A549 (cell line): Measurements from ENCODE around the gene SLITRK4. TPM values are rescaled to one million over a fixed set of nuclear protein-coding genes. Genes with fewer than 3 reads are reported as not detected.
A peak's percentile ranks its signal among the peaks of the same experiment; 100 is the strongest.

Experiments
- ATAC-seq, 2 experiments: fragments of 200-7000 bp in 1 of 2; fragments of >200 bp in 1 of 2; cut with Nextera tagmentation in 1 of 2; cut with Tn5 transposase in 1 of 2; 3 replicates each; pipeline versions ENCODE4 v1.8.0 to v1.9.1; 2018 to 2020; ENCODE audit warnings: mild to moderate bottlenecking in 1 of 2, moderate library complexity in 1 of 2
- CTCF ChIA-PET: fragments of 300-600 bp; sonication (Branson Sonifier 250); formaldehyde crosslinking; extraction: SDS; loops from one replicate; lab custom pipeline; 2021; ENCODE audit warnings: antibody characterized with exemption, inconsistent platforms; lab: Yijun Ruan, JAX
- POLR2A ChIA-PET: fragments of 350-600 bp; formaldehyde crosslinking; extraction: SDS; loops from one replicate; lab custom pipeline; 2021; ENCODE audit warnings: antibody characterized with exemption, inconsistent platforms; lab: Yijun Ruan, JAX
- DNase-seq, 2 experiments: peaks; one replicate each; pipeline versions ENCODE4 v3.0.0 to v3.0.0-alpha.2; 2011 to 2016; ENCODE audit warnings: low read depth in 1 of 2, low spot score in 1 of 2
- FAIRE-seq: peaks from 2 replicates; lab custom pipeline; 2011; peaks lifted over from hg19 to GRCh38; lab: Jason Lieb, UNC
- H3K27ac ChIP-seq, 2 experiments: fragments of >200 bp; sonication (Bioruptor Twin); formaldehyde crosslinking; 3 replicates each; pipeline ENCODE4 v1.5.1; 2016 to 2017
- H3K4me1 ChIP-seq: fragments of >200 bp; sonication (Bioruptor Twin); formaldehyde crosslinking; 3 replicates; pipeline ENCODE4 v1.6.1; 2016
- H3K4me2 ChIP-seq: fragments of >200 bp; sonication (Bioruptor Twin); formaldehyde crosslinking; 3 replicates; pipeline ENCODE4 v1.6.1; 2016
- H3K4me3 ChIP-seq: fragments of >200 bp; sonication (Bioruptor Twin); formaldehyde crosslinking; 3 replicates; pipeline ENCODE4 v1.5.1; 2016
- H3K9me3 ChIP-seq: fragments of >200 bp; sonication (Bioruptor Twin); formaldehyde crosslinking; 3 replicates; pipeline ENCODE4 v1.6.1; 2016
- BHLHE40 ChIP-seq: IDR thresholded peaks from 2 replicates; pipeline ENCODE4 v1.6.1; 2012; ENCODE audit warnings: low read depth, low read length, inconsistent platforms
- CEBPB ChIP-seq, 2 experiments: fragments of >200 bp in 1 of 2; sonication (Bioruptor Twin) in 1 of 2; formaldehyde crosslinking in 1 of 2; IDR thresholded peaks; 2 replicates each; pipeline ENCODE4 v1.6.1; 2012 to 2016
- CHD4 ChIP-seq: fragments of 200-600 bp; sonication (generic); IDR thresholded peaks from 2 replicates; pipeline ENCODE4 v1.6.1; 2016; ENCODE audit warnings: antibody characterized with exemption, mild to moderate bottlenecking, borderline replicate concordance
- FOSL2 ChIP-seq, 2 experiments: fragments of 450-650 bp in 1 of 2; fragments of >200 bp in 1 of 2; sonication (Bioruptor Twin) in 1 of 2; formaldehyde crosslinking; IDR thresholded peaks; 2 replicates each; pipeline versions ENCODE4 v1.5.0 to v1.6.1; 2016 to 2020; ENCODE audit warnings: mild to moderate bottlenecking in 1 of 2, moderate library complexity in 1 of 2
- GATA3 ChIP-seq: IDR thresholded peaks from 2 replicates; pipeline ENCODE4 v1.6.1; 2012; ENCODE audit warnings: borderline replicate concordance
- MAFK ChIP-seq: fragments of 450-650 bp; IDR thresholded peaks from 2 replicates; pipeline ENCODE4 v1.6.1; 2014; ENCODE audit not compliant: partially characterized antibody
- NPAS2 ChIP-seq: fragments of 250-450 bp; sonication (Bioruptor Pico); IDR thresholded peaks from 2 replicates; pipeline ENCODE4 v1.8.0; 2022; ENCODE audit warnings: mild to moderate bottlenecking, moderate library complexity, borderline replicate concordance
- PHF8 ChIP-seq: fragments of 200-600 bp; sonication (generic); IDR thresholded peaks from 2 replicates; pipeline ENCODE4 v1.6.1; 2016; ENCODE audit warnings: low read depth, mild to moderate bottlenecking, antibody characterized with exemption, moderate library complexity, borderline replicate concordance
- POLR2A ChIP-seq: IDR thresholded peaks from 2 replicates; pipeline ENCODE4 v1.6.1; 2012; ENCODE audit warnings: mild to moderate bottlenecking, low read length
- POLR2AphosphoS2 ChIP-seq: conservative IDR thresholded peaks from 2 replicates; pipeline ENCODE4 v1.6.1; 2012; ENCODE audit warnings: low read length, improper control_type of control experiment, inconsistent platforms
- RAD21 ChIP-seq, 2 experiments: fragments of >200 bp in 1 of 2; sonication (Bioruptor Twin) in 1 of 2; formaldehyde crosslinking in 1 of 2; IDR thresholded peaks in 1 of 2; conservative IDR thresholded peaks in 1 of 2; 2 replicates in 1 of 2; 3 replicates in 1 of 2; pipeline ENCODE4 v1.6.1; 2012 to 2018; ENCODE audit warnings: inconsistent platforms in 1 of 2
- RCOR1 ChIP-seq: fragments of 150-350 bp; IDR thresholded peaks from 2 replicates; pipeline ENCODE4 v1.6.1; 2014; ENCODE audit warnings: antibody characterized with exemption, low read length, low read depth
- SMC3 ChIP-seq: fragments of >200 bp; sonication (Bioruptor Twin); formaldehyde crosslinking; IDR thresholded peaks from 3 replicates; pipeline ENCODE4 v1.6.1; 2018; ENCODE audit warnings: inconsistent platforms
- SREBF2 ChIP-seq: fragments of 450-650 bp; IDR thresholded peaks from 2 replicates; pipeline ENCODE4 v1.6.1; 2014; ENCODE audit warnings: mild to moderate bottlenecking, moderate library complexity
- ZC3H11A ChIP-seq: fragments of 450-650 bp; IDR thresholded peaks from 2 replicates; pipeline ENCODE4 v1.6.1; 2014; ENCODE audit warnings: antibody characterized with exemption, mild to moderate bottlenecking
- ZSCAN20 ChIP-seq: fragments of 250-450 bp; sonication (Bioruptor Pico); IDR thresholded peaks from 2 replicates; pipeline ENCODE4 v1.8.0; 2022; ENCODE audit warnings: mild to moderate bottlenecking, moderate library complexity
- WGBS: methylation state at CpG from one replicate; pipeline ENCODE4 v1.1.6; 2017; ENCODE audit errors: missing lambda C conversion rate; 5-methylcytosine and 5-hydroxymethylcytosine counted together
- polyA plus RNA-seq, 4 experiments: library from polyadenylated mRNA; depleted of rRNA in 3 of 4; stranded (reverse); fragments of >200 nt; fragmentation: RNase III in 1 of 4; extraction: RNeasy Plus Mini Kit Qiagen cat#74134 plus additional on column Dnase treatment in 1 of 4; gene quantifications; 2 replicates in 3 of 4; 3 replicates in 1 of 4; pipeline ENCODE4 v1.2.3, GENCODE V29; 2011 to 2017
- TF ChIP-seq, protein P1 (sequence below): fragments of 250-450 bp; sonication (Bioruptor Pico); IDR thresholded peaks from 2 replicates; pipeline ENCODE4 v1.5.0; 2021; ENCODE audit warnings: mild to moderate bottlenecking, moderate library complexity, borderline replicate concordance
- TF ChIP-seq, protein P2 (sequence below): fragments of 450-650 bp; IDR thresholded peaks from 2 replicates; pipeline ENCODE4 v1.6.1; 2014; ENCODE audit warnings: antibody characterized with exemption
- TF ChIP-seq, protein P3 (sequence below): IDR thresholded peaks from 2 replicates; pipeline ENCODE4 v1.6.1; 2012
- TF ChIP-seq, protein P4 (sequence below): fragments of >200 bp; sonication (Bioruptor Twin); formaldehyde crosslinking; IDR thresholded peaks from 3 replicates; pipeline ENCODE4 v1.5.1; 2016

SLITRK4 gene
- polyA plus RNA-seq, 2 of the 4 experiments (the other 2 are of a cell fraction) = 0.03 TPM; not detected in 1

DNA sequence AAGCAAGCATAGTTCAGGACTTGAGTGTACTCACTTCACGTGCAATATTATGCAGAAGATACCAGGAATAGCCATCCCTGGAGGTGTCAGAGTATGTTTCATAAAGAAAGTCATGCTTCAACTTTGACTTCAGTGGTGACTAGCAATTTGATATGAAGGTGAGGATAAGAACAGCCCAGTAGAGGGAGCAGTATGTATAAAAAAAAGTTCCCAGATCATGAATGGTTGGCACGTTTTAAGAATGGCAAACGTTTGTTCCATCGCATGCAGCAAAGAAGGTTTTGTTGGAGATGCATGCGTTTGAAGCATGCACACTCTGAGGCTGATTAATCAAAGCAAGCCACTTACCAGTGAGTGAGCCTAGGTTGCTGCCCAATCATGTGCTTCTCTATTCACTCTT, 33.5 kb upstream of the SLITRK4 start (continued):
- TF ChIP-seq, protein P1, sequence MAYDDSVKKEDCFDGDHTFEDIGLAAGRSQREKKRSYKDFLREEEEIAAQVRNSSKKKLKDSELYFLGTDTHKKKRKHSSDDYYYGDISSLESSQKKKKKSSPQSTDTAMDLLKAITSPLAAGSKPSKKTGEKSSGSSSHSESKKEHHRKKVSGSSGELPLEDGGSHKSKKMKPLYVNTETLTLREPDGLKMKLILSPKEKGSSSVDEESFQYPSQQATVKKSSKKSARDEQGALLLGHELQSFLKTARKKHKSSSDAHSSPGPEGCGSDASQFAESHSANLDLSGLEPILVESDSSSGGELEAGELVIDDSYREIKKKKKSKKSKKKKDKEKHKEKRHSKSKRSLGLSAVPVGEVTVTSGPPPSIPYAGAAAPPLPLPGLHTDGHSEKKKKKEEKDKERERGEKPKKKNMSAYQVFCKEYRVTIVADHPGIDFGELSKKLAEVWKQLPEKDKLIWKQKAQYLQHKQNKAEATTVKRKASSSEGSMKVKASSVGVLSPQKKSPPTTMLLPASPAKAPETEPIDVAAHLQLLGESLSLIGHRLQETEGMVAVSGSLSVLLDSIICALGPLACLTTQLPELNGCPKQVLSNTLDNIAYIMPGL (CRISPR knock-in tag) = no peak
- TF ChIP-seq CEBPB (IDR thresholded peaks at IDR 0.05) (no peak), ZSCAN20 (CRISPR knock-in tag) (no peak), CHD4 (no peak)
- TF ChIP-seq, protein P2, sequence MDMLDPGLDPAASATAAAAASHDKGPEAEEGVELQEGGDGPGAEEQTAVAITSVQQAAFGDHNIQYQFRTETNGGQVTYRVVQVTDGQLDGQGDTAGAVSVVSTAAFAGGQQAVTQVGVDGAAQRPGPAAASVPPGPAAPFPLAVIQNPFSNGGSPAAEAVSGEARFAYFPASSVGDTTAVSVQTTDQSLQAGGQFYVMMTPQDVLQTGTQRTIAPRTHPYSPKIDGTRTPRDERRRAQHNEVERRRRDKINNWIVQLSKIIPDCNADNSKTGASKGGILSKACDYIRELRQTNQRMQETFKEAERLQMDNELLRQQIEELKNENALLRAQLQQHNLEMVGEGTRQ = no peak

DNA sequence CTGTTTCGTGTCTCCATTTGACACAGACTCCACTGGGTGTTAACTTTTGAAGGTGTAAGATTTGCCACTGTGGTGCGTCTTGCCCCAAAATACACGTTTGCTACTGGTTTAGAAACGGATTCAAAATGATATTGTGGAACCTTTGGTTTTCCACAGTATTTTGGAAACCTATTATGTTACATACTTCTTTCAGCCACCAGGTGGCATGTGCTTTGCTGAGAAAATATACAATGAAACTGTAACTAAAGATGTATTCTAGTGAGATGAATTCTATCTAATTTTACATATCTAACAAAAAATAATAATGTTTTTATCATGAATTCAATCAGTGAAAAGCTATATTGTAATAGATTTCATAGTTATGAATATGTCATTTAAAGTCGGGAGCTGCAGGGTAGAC, 28.4 kb upstream of the SLITRK4 start:
- ATAC-seq = no peak
- FAIRE-seq = peak; percentile 88
- ChIA-PET CTCF (no interaction called here), POLR2A (no interaction called here)
- H3K4me1 ChIP-seq = no peaks in the 10 kb centered on the region
- 15% methylated on average over 5 of the region's 5 CpGs for WGBS
- peak; percentile 1 to 7 for DNase-seq
- H3K4me3 ChIP-seq = no peak overlapping the region
- TF ChIP-seq, protein P3, sequence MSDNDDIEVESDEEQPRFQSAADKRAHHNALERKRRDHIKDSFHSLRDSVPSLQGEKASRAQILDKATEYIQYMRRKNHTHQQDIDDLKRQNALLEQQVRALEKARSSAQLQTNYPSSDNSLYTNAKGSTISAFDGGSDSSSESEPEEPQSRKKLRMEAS = no peak
- TF ChIP-seq SREBF2 (no peak), RAD21 (conservative IDR thresholded peaks at IDR 0.05 in 1 of 2, IDR thresholded peaks at IDR 0.05 in 1 of 2) (peak; percentile 6 to 13; a peak in 1 of 5 replicates), POLR2AphosphoS2 (no peak), POLR2A (no peak), GATA3 (no peak), RCOR1 (no peak), FOSL2 (IDR thresholded peaks at IDR 0.05) (no peak), FOSL2 (CRISPR knock-in tag; IDR thresholded peaks at IDR 0.05) (no peak), SMC3 (peak; percentile 26; the same call in 2 of the 3 replicates)
- TF ChIP-seq, protein P4, sequence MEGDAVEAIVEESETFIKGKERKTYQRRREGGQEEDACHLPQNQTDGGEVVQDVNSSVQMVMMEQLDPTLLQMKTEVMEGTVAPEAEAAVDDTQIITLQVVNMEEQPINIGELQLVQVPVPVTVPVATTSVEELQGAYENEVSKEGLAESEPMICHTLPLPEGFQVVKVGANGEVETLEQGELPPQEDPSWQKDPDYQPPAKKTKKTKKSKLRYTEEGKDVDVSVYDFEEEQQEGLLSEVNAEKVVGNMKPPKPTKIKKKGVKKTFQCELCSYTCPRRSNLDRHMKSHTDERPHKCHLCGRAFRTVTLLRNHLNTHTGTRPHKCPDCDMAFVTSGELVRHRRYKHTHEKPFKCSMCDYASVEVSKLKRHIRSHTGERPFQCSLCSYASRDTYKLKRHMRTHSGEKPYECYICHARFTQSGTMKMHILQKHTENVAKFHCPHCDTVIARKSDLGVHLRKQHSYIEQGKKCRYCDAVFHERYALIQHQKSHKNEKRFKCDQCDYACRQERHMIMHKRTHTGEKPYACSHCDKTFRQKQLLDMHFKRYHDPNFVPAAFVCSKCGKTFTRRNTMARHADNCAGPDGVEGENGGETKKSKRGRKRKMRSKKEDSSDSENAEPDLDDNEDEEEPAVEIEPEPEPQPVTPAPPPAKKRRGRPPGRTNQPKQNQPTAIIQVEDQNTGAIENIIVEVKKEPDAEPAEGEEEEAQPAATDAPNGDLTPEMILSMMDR = peak; percentile 34; the same call in 1 of the 3 replicates
- no peak overlapping the region for H3K27ac ChIP-seq
- no peaks in the 10 kb centered on the region for H3K9me3 ChIP-seq
- no peak overlapping the region for H3K4me2 ChIP-seq

DNA sequence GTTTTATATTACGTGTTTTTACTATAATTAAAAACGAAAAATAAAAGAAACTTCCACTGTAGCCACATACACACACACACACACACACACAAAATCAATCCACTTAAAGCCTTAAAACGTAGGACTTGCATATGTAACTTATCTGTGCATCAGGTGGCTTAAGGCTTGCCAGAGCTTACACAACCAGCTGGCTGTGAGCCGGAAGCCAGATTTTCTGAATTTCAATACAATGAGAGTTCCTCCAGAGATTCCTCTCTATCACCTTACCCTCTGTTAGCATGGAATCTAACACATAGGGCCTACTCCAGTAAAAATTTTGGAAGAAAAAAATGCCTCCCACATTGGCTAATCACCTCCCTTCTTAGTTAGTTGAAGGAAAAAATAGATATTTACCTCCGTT, 27.9 kb upstream of the SLITRK4 start:
- DNase-seq = no peak
- Histone ChIP-seq H3K9me3 (no peaks in the 10 kb centered on the region), H3K4me3 (no peak overlapping the region), H3K27ac (no peak overlapping the region), H3K4me2 (no peak overlapping the region), H3K4me1 (no peaks in the 10 kb centered on the region)
- ChIA-PET POLR2A (no interaction called here), CTCF (no interaction called here)
- WGBS = 17% methylated on average over 5 of the region's 5 CpGs
- no peak for FAIRE-seq
- no peak for TF ChIP-seq NPAS2 (CRISPR knock-in tag)
- ATAC-seq = no peak

DNA sequence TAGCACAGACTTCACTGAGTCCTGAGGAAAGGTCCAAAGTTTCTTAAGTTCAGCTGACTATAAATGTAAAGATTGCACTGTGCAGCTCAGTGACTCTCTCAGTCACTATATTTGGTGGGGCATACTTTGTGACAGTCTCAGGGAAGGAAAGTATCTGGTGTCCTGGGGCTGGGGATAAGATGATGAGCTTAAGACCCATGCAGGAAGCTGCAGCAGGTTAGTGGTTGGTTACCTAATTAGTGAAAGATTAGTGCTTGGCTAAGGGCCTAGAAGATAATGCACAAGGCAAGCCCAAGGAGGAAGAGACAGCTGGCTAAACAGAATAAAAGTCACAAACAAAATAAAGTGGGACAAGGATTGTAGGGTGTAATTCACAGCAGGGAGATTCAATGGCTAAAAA, 25.4 kb upstream of the SLITRK4 start:
- no peak overlapping the region for H3K27ac ChIP-seq
- ChIA-PET CTCF (no interaction called here), POLR2A (no interaction called here)
- H3K4me3 ChIP-seq = no peak overlapping the region
- no peaks in the 10 kb centered on the region for H3K4me1 ChIP-seq
- H3K4me2 ChIP-seq = no peak overlapping the region
- H3K9me3 ChIP-seq = no peaks in the 10 kb centered on the region
- no peak for FAIRE-seq
- no peak for DNase-seq
- ATAC-seq = no peak
- TF ChIP-seq, protein P2 = no peak
- TF ChIP-seq BHLHE40 = no peak
- TF ChIP-seq MAFK = no peak
- TF ChIP-seq, protein P1 (CRISPR knock-in tag) = no peak
- no peak for TF ChIP-seq PHF8
- no peak for TF ChIP-seq ZC3H11A
- TF ChIP-seq, all 56 proteins: peak for 0
